Activated naive CD4-positive, alpha-beta T cell treated with anti-CD3 and anti-CD28 coated beads, Interleukin-2, amount 50 U/mL, for 16 hours (primary cell): ENCODE data around the gene SMCO4.

ENCODE experiments used
- DNase-seq: peaks from one replicate; pipeline ENCODE4 v3.0.0-alpha.2; 2020

Gene SMCO4

GRCh38 chr11:93526641-93527583, 16.3 kb downstream of the SMCO4 start:
- no peak for DNase-seq

GRCh38 chr11:93526346-93526633, 16.9 kb downstream of the SMCO4 start:
- no peak for DNase-seq

- DNase-seq: no peak
Observed at GRCh38 chr11:93525601-93526345, 17.4 kb downstream of the SMCO4 start.

- no peak for DNase-seq
Observed at GRCh38 chr11:93524858-93525257, 18.3 kb downstream of the SMCO4 start.

GRCh38 chr11:93524173-93524536, 19.0 kb downstream of the SMCO4 start:
- DNase-seq: no peak

GRCh38 chr11:93520726-93521509, 22.3 kb downstream of the SMCO4 start:
- DNase-seq: no peak

- no peak for DNase-seq
Observed at GRCh38 chr11:93519179-93519578, 24.0 kb downstream of the SMCO4 start.

- no peak for DNase-seq
Observed at GRCh38 chr11:93518081-93518480, 25.1 kb downstream of the SMCO4 start.

- DNase-seq: no peak
Observed at GRCh38 chr11:93517611-93518010, 25.6 kb downstream of the SMCO4 start.

- DNase-seq: no peak
Observed at GRCh38 chr11:93517041-93517440, 26.1 kb downstream of the SMCO4 start.

- DNase-seq: no peak
Observed at GRCh38 chr11:93515441-93516025, 27.7 kb downstream of the SMCO4 start.

- DNase-seq: no peak
Observed at GRCh38 chr11:93514712-93515111, 28.5 kb downstream of the SMCO4 start.

- DNase-seq: no peak
Observed at GRCh38 chr11:93513772-93514171, 29.4 kb downstream of the SMCO4 start.

GRCh38 chr11:93512949-93513667, 30.1 kb downstream of the SMCO4 start:
- DNase-seq: no peak

GRCh38 chr11:93512073-93512475, 31.1 kb downstream of the SMCO4 start:
- DNase-seq: no peak

GRCh38 chr11:93510196-93510873, 32.9 kb downstream of the SMCO4 start:
- no peak for DNase-seq

- no peak for DNase-seq
Observed at GRCh38 chr11:93507517-93507916, 35.7 kb downstream of the SMCO4 start.

- no peak for DNase-seq
Observed at GRCh38 chr11:93505703-93506102, 37.5 kb downstream of the SMCO4 start.

- DNase-seq: no peak
Observed at GRCh38 chr11:93504110-93505095, 38.8 kb downstream of the SMCO4 start.

- DNase-seq: no peak
Observed at GRCh38 chr11:93501856-93502255, 41.3 kb downstream of the SMCO4 start.

- no peak for DNase-seq
Observed at GRCh38 chr11:93500759-93501158, 42.4 kb downstream of the SMCO4 start.
